WTC11 (cell line): ENCODE results near the gene COL10A1. TPM values are rescaled to one million over a fixed set of nuclear protein-coding genes. Genes with fewer than 3 reads are reported as not detected.

Experiments
- ATAC-seq: fragments of 200-7000 bp; cut with Tn5 transposase; 2 replicates; pipeline ENCODE4 v1.10.0; 2021; ENCODE audit warnings: mild to moderate bottlenecking, moderate library complexity
- CTCF ChIA-PET: fragments of 300-600 bp; sonication (Branson Sonifier 250); formaldehyde crosslinking; loops from one replicate; lab custom pipeline; 2021; ENCODE audit warnings: antibody characterized with exemption; lab: Charles Lee
- POLR2A ChIA-PET: fragments of 350-600 bp; sonication (Branson Sonifier 250); formaldehyde crosslinking; loops from one replicate; lab custom pipeline; 2021; ENCODE audit warnings: antibody characterized with exemption; lab: Charles Lee
- DNase-seq: peaks from one replicate; pipeline ENCODE4 v3.0.0; 2021; ENCODE audit warnings: low spot score
- H3K27ac Mint-ChIP-seq: 2 replicates; pipeline ENCODE4 v1.8.0; 2021; ENCODE audit warnings: mixed read lengths
- H3K27me3 Mint-ChIP-seq: 2 replicates; pipeline ENCODE4 v1.8.0; 2021; ENCODE audit warnings: low read depth, mild to moderate bottlenecking, moderate library complexity, mixed read lengths
- H3K36me3 Mint-ChIP-seq: 2 replicates; pipeline ENCODE4 v1.8.0; 2021; ENCODE audit warnings: mixed read lengths
- H3K4me1 Mint-ChIP-seq: 2 replicates; pipeline ENCODE4 v1.8.0; 2022; ENCODE audit warnings: mixed read lengths
- H3K4me3 Mint-ChIP-seq: 2 replicates; pipeline ENCODE4 v1.8.0; 2021; ENCODE audit warnings: mild to moderate bottlenecking, moderate library complexity, mixed read lengths
- H3K9me3 Mint-ChIP-seq: 2 replicates; pipeline ENCODE4 v1.8.0; 2021; ENCODE audit warnings: mixed read lengths
- CREB1 ChIP-seq: sonication (generic); formaldehyde crosslinking; IDR thresholded peaks from 2 replicates; pipeline ENCODE4 v1.8.0; 2023; ENCODE audit warnings: mild to moderate bottlenecking, missing genetic modification reagents
- CTCF ChIP-seq: fragments of 200-600 bp; IDR thresholded peaks from 2 replicates; pipeline ENCODE4 v1.8.0; 2022; ENCODE audit warnings: antibody characterized with exemption
- E2F5 ChIP-seq: sonication (generic); formaldehyde crosslinking; IDR thresholded peaks from 2 replicates; pipeline ENCODE4 v1.8.1; 2022; ENCODE audit warnings: mild to moderate bottlenecking, moderate library complexity, missing genetic modification reagents
- ELF4 ChIP-seq: sonication (generic); formaldehyde crosslinking; IDR thresholded peaks from 2 replicates; pipeline ENCODE4 v1.8.1; 2022; ENCODE audit warnings: low read depth, mild to moderate bottlenecking, moderate library complexity, missing genetic modification reagents
- FOXK1 ChIP-seq: sonication (generic); formaldehyde crosslinking; IDR thresholded peaks from 2 replicates; pipeline ENCODE4 v1.8.0; 2022; ENCODE audit warnings: mild to moderate bottlenecking, moderate library complexity, missing genetic modification reagents
- FOXP4 ChIP-seq: sonication (generic); formaldehyde crosslinking; IDR thresholded peaks from 2 replicates; pipeline ENCODE4 v1.8.0; 2022; ENCODE audit warnings: mild to moderate bottlenecking, missing genetic modification reagents
- GABPB1 ChIP-seq: sonication (generic); formaldehyde crosslinking; IDR thresholded peaks from 2 replicates; pipeline ENCODE4 v1.8.1; 2023; ENCODE audit warnings: mild to moderate bottlenecking, missing genetic modification reagents
- GTF2I ChIP-seq: fragments of 250-450 bp; sonication (Bioruptor Pico); conservative IDR thresholded peaks from 2 replicates; pipeline ENCODE4 v1.4.0; 2021; ENCODE audit warnings: mild to moderate bottlenecking
- MAX ChIP-seq: sonication (generic); formaldehyde crosslinking; IDR thresholded peaks from 2 replicates; pipeline ENCODE4 v1.8.0; 2022; ENCODE audit warnings: mild to moderate bottlenecking, missing genetic modification reagents
- OVOL2 ChIP-seq: fragments of 250-450 bp; sonication (Bioruptor Pico); IDR thresholded peaks from 2 replicates; pipeline ENCODE4 v1.9.0; 2021; ENCODE audit warnings: mild to moderate bottlenecking, borderline replicate concordance
- RELA ChIP-seq: sonication (generic); formaldehyde crosslinking; IDR thresholded peaks from 2 replicates; pipeline ENCODE4 v1.8.1; 2022; ENCODE audit warnings: missing genetic modification reagents, mild to moderate bottlenecking, borderline replicate concordance
- SP1 ChIP-seq: sonication (generic); formaldehyde crosslinking; conservative IDR thresholded peaks from 2 replicates; pipeline ENCODE4 v1.8.1; 2022; ENCODE audit warnings: missing genetic modification reagents
- USF1 ChIP-seq: sonication (generic); formaldehyde crosslinking; IDR thresholded peaks from 2 replicates; pipeline ENCODE4 v1.8.0; 2022; ENCODE audit warnings: mild to moderate bottlenecking, missing genetic modification reagents
- ZBTB21 ChIP-seq: sonication (generic); formaldehyde crosslinking; IDR thresholded peaks from 2 replicates; pipeline ENCODE4 v1.8.1; 2023; ENCODE audit warnings: mild to moderate bottlenecking, missing genetic modification reagents, borderline replicate concordance
- ZMAT4 ChIP-seq: fragments of 250-450 bp; sonication (Bioruptor Pico); IDR thresholded peaks from 2 replicates; pipeline ENCODE4 v1.9.0; 2021; ENCODE audit warnings: mild to moderate bottlenecking
- ZNF317 ChIP-seq: sonication (generic); formaldehyde crosslinking; IDR thresholded peaks from 2 replicates; pipeline ENCODE4 v1.8.1; 2023; ENCODE audit warnings: low read depth, mild to moderate bottlenecking, moderate library complexity, missing genetic modification reagents, borderline replicate concordance
- ZNF396 ChIP-seq: fragments of 250-450 bp; sonication (Bioruptor Pico); IDR thresholded peaks from 2 replicates; pipeline ENCODE4 v1.8.0; 2021; ENCODE audit warnings: mild to moderate bottlenecking, moderate library complexity, borderline replicate concordance
- ZNF416 ChIP-seq: fragments of 250-450 bp; sonication (Bioruptor Pico); IDR thresholded peaks from 2 replicates; pipeline ENCODE4 v1.9.0; 2021; ENCODE audit warnings: mild to moderate bottlenecking, inconsistent platforms
- ZNF425 ChIP-seq: fragments of 250-450 bp; sonication (Bioruptor Pico); conservative IDR thresholded peaks from 2 replicates; pipeline ENCODE4 v1.9.0; 2021; ENCODE audit warnings: mild to moderate bottlenecking
- total RNA-seq: library from RNA; stranded (reverse); gene quantifications from 3 replicates; pipeline ENCODE4 v1.2.3, GENCODE V29; 2021

The COL10A1 gene
- total RNA-seq, 1 experiment from 2014 or later, result not detected

DNA sequence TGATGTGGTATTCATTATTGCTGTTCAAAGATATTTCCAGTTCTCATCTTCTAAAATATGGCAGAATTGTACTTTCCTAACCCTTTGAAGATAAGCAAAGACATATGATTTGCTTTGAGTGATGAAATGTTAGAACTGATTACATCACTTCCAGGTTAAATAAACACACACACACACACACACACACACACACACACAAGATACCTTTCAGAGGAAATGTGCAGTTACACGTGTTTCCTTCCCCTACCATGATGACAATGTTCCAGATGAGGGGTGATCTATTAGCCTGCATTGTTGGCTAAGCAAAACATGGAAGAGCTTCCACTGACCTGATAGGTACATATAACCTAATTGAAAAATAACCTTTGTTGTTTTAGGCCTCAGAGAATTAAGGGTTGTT is 53.6 kb downstream of the COL10A1 start:
- Mint-ChIP-seq H3K36me3 (no peaks in the 10 kb centered on the region), H3K27me3 (no peaks in the 10 kb centered on the region), H3K9me3 (no peaks in the 10 kb centered on the region), H3K4me1 (peaks cover 3% of the 10 kb centered on the region), H3K4me3 (no peak overlapping the region), H3K27ac (no peak overlapping the region)
- ATAC-seq, result no peak
- DNase-seq, result no peak
- CTCF ChIA-PET, result no interaction called here
- POLR2A ChIA-PET, result no interaction called here
- TF ChIP-seq ZNF396 (CRISPR knock-in tag) (no peak), RELA (CRISPR knock-in tag) (no peak), USF1 (no peak), ELF4 (CRISPR knock-in tag) (no peak), GABPB1 (CRISPR knock-in tag) (peak; percentile 99)

DNA sequence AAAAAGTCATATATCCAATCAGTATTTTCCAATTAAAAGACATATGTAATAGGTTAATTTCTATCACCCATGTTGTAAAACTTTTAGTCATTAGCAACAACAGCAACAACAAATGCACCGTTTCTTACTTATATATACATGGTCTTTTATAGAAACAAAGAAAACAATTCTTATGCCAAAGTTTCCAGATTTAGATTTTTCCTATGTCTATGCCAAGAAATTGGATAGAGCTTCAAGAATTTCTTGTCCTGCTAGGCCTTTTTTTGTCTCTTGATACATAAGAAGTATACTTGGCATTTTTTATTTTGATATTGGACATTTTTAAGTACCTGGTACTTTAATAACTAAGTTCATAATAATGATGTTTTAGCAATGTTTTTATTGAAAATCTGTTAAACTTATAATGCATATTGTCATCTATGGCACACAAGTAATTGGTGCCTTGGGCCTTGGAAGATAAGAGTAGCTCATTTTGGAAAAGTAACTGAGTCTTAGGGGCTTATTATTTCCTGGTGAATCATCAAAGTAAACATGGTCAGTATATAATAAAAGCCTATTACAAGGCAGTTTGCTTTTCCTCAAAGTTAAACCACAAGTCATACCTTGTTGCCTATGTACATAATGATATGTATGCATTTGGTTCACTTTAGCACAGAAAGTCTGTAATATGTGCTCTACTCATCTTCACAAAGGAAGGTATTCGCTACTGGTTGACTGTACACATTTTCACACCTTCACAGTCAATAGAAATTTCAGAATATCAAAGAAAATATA is 55.1 kb downstream of the COL10A1 start:
- Mint-ChIP-seq H3K9me3 (no peaks in the 10 kb centered on the region), H3K36me3 (no peaks in the 10 kb centered on the region), H3K4me1 (no peaks in the 10 kb centered on the region), H3K27ac (no peak overlapping the region), H3K4me3 (no peak overlapping the region), H3K27me3 (no peaks in the 10 kb centered on the region)
- TF ChIP-seq GABPB1 (CRISPR knock-in tag) (peak; percentile 34; the same call in 1 of the 2 replicates), MAX (CRISPR knock-in tag) (no peak), ZMAT4 (CRISPR knock-in tag) (no peak), ZBTB21 (CRISPR knock-in tag) (no peak), E2F5 (CRISPR knock-in tag) (no peak)
- CTCF ChIA-PET, result interaction anchor here (1.3 to 1.9 kb wide), 2 partner anchors 10 to 60 kb away, joined by 3 to 6 read pairs; partner anchors contain the start of gene FRK
- DNase-seq (no peak), ATAC-seq (no peak)
- POLR2A ChIA-PET, result no interaction called here

DNA sequence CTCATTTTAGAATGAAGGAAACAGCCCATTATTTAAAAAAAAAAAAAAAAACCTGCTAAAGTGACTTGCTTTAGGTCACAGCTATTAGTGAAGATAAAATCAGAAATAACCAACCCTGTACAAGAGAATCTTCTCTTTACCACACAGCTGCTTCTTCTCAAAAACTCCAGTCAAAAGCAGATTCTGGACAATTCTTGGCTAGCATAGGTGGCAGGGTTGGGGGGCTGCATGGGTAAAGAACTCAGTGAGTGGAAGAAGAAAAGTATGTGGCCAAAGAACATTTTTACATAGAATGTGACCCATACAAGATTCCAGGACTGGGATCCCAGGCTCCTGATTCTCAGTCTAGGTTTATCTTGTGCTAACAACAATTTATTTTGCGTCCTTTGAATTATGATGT is 55.8 kb downstream of the COL10A1 start:
- no peaks in the 10 kb centered on the region for H3K36me3 Mint-ChIP-seq
- ChIA-PET POLR2A (no interaction called here), CTCF (interaction anchor here (1.3 to 1.9 kb wide), 2 partner anchors 9 to 59 kb away, joined by 3 to 6 read pairs; partner anchors contain the start of gene FRK)
- H3K9me3 Mint-ChIP-seq, result no peaks in the 10 kb centered on the region
- no peak for DNase-seq
- H3K4me1 Mint-ChIP-seq, result no peaks in the 10 kb centered on the region
- TF ChIP-seq CREB1, result no peak
- no peak for TF ChIP-seq ZNF317 (CRISPR knock-in tag)
- TF ChIP-seq GTF2I (CRISPR knock-in tag), result no peak
- no peak for TF ChIP-seq ZBTB21 (CRISPR knock-in tag)
- no peak for TF ChIP-seq ZNF425 (CRISPR knock-in tag)
- TF ChIP-seq ZNF416 (CRISPR knock-in tag), result no peak
- no peak for TF ChIP-seq FOXK1
- TF ChIP-seq SP1 (CRISPR knock-in tag), result no peak
- TF ChIP-seq FOXP4 (CRISPR knock-in tag), result no peak
- TF ChIP-seq OVOL2 (CRISPR knock-in tag), result no peak
- no peak for TF ChIP-seq CTCF
- TF ChIP-seq, all 79 proteins: peak for 0
- no peak overlapping the region for H3K27ac Mint-ChIP-seq
- H3K27me3 Mint-ChIP-seq, result no peaks in the 10 kb centered on the region
- ATAC-seq, result no peak
- H3K4me3 Mint-ChIP-seq, result no peak overlapping the region
